K562 (cell line): ENCODE data around the gene TRIM3. TPM values are rescaled to one million over a fixed set of nuclear protein-coding genes. Genes with fewer than 3 reads are reported as not detected.

ENCODE experiments used
- CBFA2T2 ChIP-seq: fragments of 450-650 bp; conservative IDR thresholded peaks from 2 replicates; pipeline ENCODE4 v1.6.1; 2017; ENCODE audit warnings: mild to moderate bottlenecking
- CBFB ChIP-seq: sonication (generic); formaldehyde crosslinking; IDR thresholded peaks from 2 replicates; pipeline ENCODE4 v1.4.0; 2020; ENCODE audit warnings: mild to moderate bottlenecking, missing genetic modification reagents
- FUS ChIP-seq: fragments of 200-400 bp; formaldehyde crosslinking; optimal IDR thresholded peaks from 2 replicates; pipeline ENCODE3; 2017; ENCODE audit warnings: low read depth, low read length
- GTF2F1 ChIP-seq: IDR thresholded peaks from 2 replicates; pipeline ENCODE4 v1.6.1; 2011; ENCODE audit warnings: low read depth, low read length, improper control_type of control experiment
- HMGXB4 ChIP-seq: sonication (generic); formaldehyde crosslinking; IDR thresholded peaks from 2 replicates; pipeline ENCODE4 v1.8.1; 2023; ENCODE audit warnings: mild to moderate bottlenecking, missing genetic modification reagents
- ID3 ChIP-seq, 2 experiments: fragments of 250-450 bp in 1 of 2; fragments of 450-650 bp in 1 of 2; sonication (Bioruptor Pico) in 1 of 2; IDR thresholded peaks; 2 replicates each; pipeline versions ENCODE4 v1.6.1 to v1.8.0; 2016 to 2021; ENCODE audit warnings: mild to moderate bottlenecking in 2 of 2, moderate library complexity in 2 of 2, missing compliant biosample characterization in 1 of 2, missing genetic modification characterization in 1 of 2
- KHSRP ChIP-seq: fragments of 450-650 bp; IDR thresholded peaks from 2 replicates; pipeline ENCODE4 v1.6.1; 2017
- MLLT1 ChIP-seq, 2 experiments: fragments of 450-650 bp; IDR thresholded peaks; 2 replicates each; pipeline ENCODE4 v1.6.1; 2016
- OTX1 ChIP-seq: fragments of 450-650 bp; formaldehyde crosslinking; IDR thresholded peaks from 2 replicates; pipeline ENCODE4 v1.4.0; 2022; ENCODE audit warnings: mild to moderate bottlenecking
- PHF20 ChIP-seq: fragments of 450-650 bp; IDR thresholded peaks from 2 replicates; pipeline ENCODE4 v1.6.1; 2018; ENCODE audit not compliant: partially characterized antibody
- PKNOX1 ChIP-seq: fragments of 450-650 bp; IDR thresholded peaks from 2 replicates; pipeline ENCODE4 v1.6.1; 2016
- SNIP1 ChIP-seq: fragments of 450-650 bp; IDR thresholded peaks from 2 replicates; pipeline ENCODE4 v1.7.1; 2017; ENCODE audit warnings: low read depth, mild to moderate bottlenecking
- TBL1XR1 ChIP-seq, 2 experiments: IDR thresholded peaks; 2 replicates each; pipeline ENCODE4 v1.6.1; 2012; ENCODE audit warnings: improper control_type of control experiment in 2 of 2, low read length in 2 of 2, mild to moderate bottlenecking in 1 of 2
- XRCC5 ChIP-seq: fragments of 200-400 bp; formaldehyde crosslinking; IDR thresholded peaks from 2 replicates; pipeline ENCODE4 v1.6.1; 2017; ENCODE audit warnings: low read depth, mild to moderate bottlenecking, low read length
- YY1 ChIP-seq, 3 experiments: IDR thresholded peaks; 2 replicates each; pipeline ENCODE4 v1.6.1; 2011; ENCODE audit warnings: low read length in 2 of 3, mild to moderate bottlenecking in 2 of 3, moderate library complexity in 2 of 3, borderline replicate concordance in 1 of 3, control low read depth in 1 of 3, low read depth in 1 of 3; ENCODE audit not compliant: insufficient read depth in 3 of 3, insufficient replicate concordance in 2 of 3, control insufficient read depth in 1 of 3, insufficient read length in 1 of 3; ENCODE audit errors: extremely low read depth in 1 of 3
- ZBTB1 ChIP-seq: sonication (generic); formaldehyde crosslinking; IDR thresholded peaks from 2 replicates; pipeline ENCODE4 v1.8.1; 2023; ENCODE audit warnings: missing genetic modification reagents, low read depth, mild to moderate bottlenecking, borderline replicate concordance
- ZBTB49 ChIP-seq: sonication (generic); formaldehyde crosslinking; IDR thresholded peaks from 2 replicates; pipeline ENCODE4 v1.8.0; 2022; ENCODE audit warnings: missing genetic modification reagents, mild to moderate bottlenecking, borderline replicate concordance
- ZC3H4 ChIP-seq: sonication (generic); formaldehyde crosslinking; IDR thresholded peaks from 2 replicates; pipeline ENCODE4 v1.9.0; 2021; ENCODE audit warnings: missing genetic modification reagents, borderline replicate concordance
- polyA plus RNA-seq, 8 experiments: library from polyadenylated mRNA; depleted of rRNA in 4 of 8; stranded (reverse) in 5 of 8; unstranded in 3 of 8; fragments of >200 nt; fragmentation: Nextera tagmentation in 2 of 8; fragmentation: Illumina TruSeq in 1 of 8; extraction: Ambion mirVana in 2 of 8; extraction: Trizol in 1 of 8; gene quantifications; 2 replicates each; pipeline versions ENCODE4 v1.2.1 to v1.2.3, GENCODE V29; 2011 to 2014; ENCODE audit warnings: inconsistent platforms in 1 of 8, missing spikeins in 1 of 8
- total RNA-seq, 7 experiments: library from RNA; depleted of rRNA in 6 of 7; stranded (reverse); fragments of >200 nt in 6 of 7; fragmentation: Illumina TruSeq in 2 of 7; extraction: Trizol in 2 of 7; gene quantifications; 2 replicates each; pipeline versions ENCODE4 v1.2.1 to v1.2.3, GENCODE V29; 2011 to 2021; ENCODE audit warnings: low replicate concordance in 1 of 7

Gene TRIM3
- total and polyA plus RNA-seq, 9 of the 15 experiments (the other 6 are each of a cell fraction or from before 2014, with no cell fraction given): 0.45 to 9.2 (median 4.7) TPM

- TF ChIP-seq KHSRP (peak; percentile 46; the same call in 1 of the 2 replicates), TBL1XR1 (IDR thresholded peaks at IDR 0.05; ENCODE audit: low read length in 2 of 2) (peak in 1 of 2 experiments; percentile 28; a peak in 1 of 4 replicates), SNIP1 (no peak), ID3 (CRISPR knock-in tag; IDR thresholded peaks at IDR 0.05) (no peak), ID3 (tag; IDR thresholded peaks at IDR 0.05) (peak; percentile 25), CBFA2T2 (no peak), OTX1 (CRISPR knock-in tag) (no peak), ZBTB1 (CRISPR knock-in tag) (peak; percentile 67; the same call in 1 of the 2 replicates), FUS (no peak), YY1 (IDR thresholded peaks at IDR 0.05; ENCODE audit: borderline replicate concordance in 1 of 3, control insufficient read depth in 1 of 3, extremely low read depth in 1 of 3, insufficient read depth in 3 of 3, insufficient read length in 1 of 3, insufficient replicate concordance in 2 of 3, low read depth in 1 of 3, low read length in 2 of 3) (peak in 2 of 3 experiments; percentile 45 to 56), PHF20 (peak; percentile 80), GTF2F1 (no peak), PKNOX1 (peak; percentile 74), HMGXB4 (CRISPR knock-in tag) (peak; percentile 51; the same call in 1 of the 2 replicates), ZBTB49 (CRISPR knock-in tag) (peak; percentile 73; the same call in 1 of the 2 replicates), CBFB (CRISPR knock-in tag) (0 out of 2 replicates have a peak, but pooled peaks have one; percentile 20), ZC3H4 (CRISPR knock-in tag) (peak; percentile 80; the same call in 1 of the 2 replicates), MLLT1 (IDR thresholded peaks at IDR 0.05) (0 out of 4 replicates have a peak, but pooled peaks have one; percentile 16 to 20), XRCC5 (no peak; the same call in 1 of the 2 replicates)
These were observed 7.5 kb upstream of the TRIM3 start, which contains the start of the genes ARFIP2 and TIMM10B (continued) for GRCh38 chr11:6481012-6481923.
